Colonic mucosa (tissue), 4 donors: ENCODE results near the gene ARHGEF16. TPM values are rescaled to one million over a fixed set of nuclear protein-coding genes. Genes with fewer than 3 reads are reported as not detected.
A peak's percentile ranks its signal among the peaks of the same experiment; 100 is the strongest.

ENCODE experiments used
- DNase-seq: peaks from one replicate; pipeline ENCODE4 v3.0.0-alpha.2; 2020
- H3K27ac ChIP-seq: fragments of 200-600 bp; one replicate; pipeline ENCODE4 v1.8.0; 2021
- H3K27me3 ChIP-seq: fragments of 200-600 bp; one replicate; pipeline ENCODE4 v1.8.0; 2021
- H3K36me3 ChIP-seq: fragments of 200-600 bp; one replicate; pipeline ENCODE4 v1.8.0; 2021
- H3K4me1 ChIP-seq: fragments of 200-600 bp; one replicate; pipeline ENCODE4 v1.8.0; 2021; ENCODE audit warnings: mild to moderate bottlenecking
- H3K4me3 ChIP-seq: fragments of 200-600 bp; one replicate; pipeline ENCODE4 v1.8.0; 2021
- H3K9ac ChIP-seq, 2 donors: one replicate each; pipeline ENCODE4 v1.7.0; 2013; ENCODE audit warnings: control low read depth in 2 of 2, low read depth in 2 of 2, low read length in 2 of 2
- H3K9me3 ChIP-seq: fragments of 200-600 bp; one replicate; pipeline ENCODE4 v1.8.0; 2021
- intact Hi-C: fragments of 100-400 bp; cut with DNase I; formaldehyde crosslinking; loops from one replicate; pipeline ENCODE4 v1.14.1; 2022
- total RNA-seq, 2 donors: library from RNA; stranded (reverse); fragmentation: NEBNext Ultra II Directional in 1 of 2; extraction: Animal tissue kit (Norgen Biotek cat#: 25700) in 1 of 2; gene quantifications; one replicate each; pipeline ENCODE4 v1.2.1, GENCODE V29; 2021
- TF ChIP-seq, protein P1 (sequence below): fragments of 200-600 bp; IDR thresholded peaks from one replicate; pipeline ENCODE4 v1.8.0; 2022; ENCODE audit warnings: antibody characterized with exemption, mild to moderate bottlenecking
- donor health status: healthy.
- donor health status: DM: no; HTN: no; CAD: no.
- donor health status: DM: no; HTN: no; CAD: no.

The ARHGEF16 gene
- total RNA-seq, 2 donors from 2014 or later: 77.3 to 90.2 TPM

DNA sequence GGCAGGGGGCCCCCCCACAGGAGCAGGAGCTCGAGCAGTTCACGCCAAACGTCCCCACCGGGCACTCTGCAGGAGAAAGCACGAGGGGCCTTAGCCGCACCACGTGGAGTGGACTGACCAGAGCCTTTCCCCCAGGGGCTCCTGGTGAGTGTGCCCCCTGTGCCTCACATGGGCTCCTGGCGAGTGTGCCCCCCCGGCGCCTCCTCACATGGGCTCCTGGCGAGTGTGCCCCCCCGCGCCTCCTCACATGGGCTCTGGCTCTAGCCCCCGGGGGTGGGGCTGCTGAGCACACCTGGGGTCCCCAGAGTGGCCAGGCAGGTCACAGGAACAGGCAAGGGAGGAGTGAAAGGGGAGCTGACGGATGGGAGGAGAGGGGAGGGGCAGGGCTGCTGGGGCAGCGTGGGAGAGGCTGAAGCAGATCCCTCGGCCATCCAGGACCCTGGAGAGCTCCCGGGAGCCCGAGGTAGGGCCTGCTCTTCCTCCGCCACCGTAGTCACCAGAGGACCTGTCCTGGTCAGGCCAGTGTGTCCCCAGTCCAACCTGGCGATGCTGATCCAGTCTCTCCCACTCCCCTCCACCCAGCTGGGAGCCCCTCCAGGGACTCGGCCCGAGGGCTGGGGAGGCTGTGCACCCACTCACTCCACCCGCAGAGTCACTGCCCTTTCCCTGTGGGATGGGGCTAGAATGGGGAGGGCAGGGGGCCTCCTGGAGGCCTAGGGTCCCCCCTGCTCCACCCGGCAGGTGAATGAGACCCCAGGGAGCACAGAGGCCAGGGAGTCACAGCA, 47.6 kb downstream of the ARHGEF16 start:
- TF ChIP-seq, protein P1, sequence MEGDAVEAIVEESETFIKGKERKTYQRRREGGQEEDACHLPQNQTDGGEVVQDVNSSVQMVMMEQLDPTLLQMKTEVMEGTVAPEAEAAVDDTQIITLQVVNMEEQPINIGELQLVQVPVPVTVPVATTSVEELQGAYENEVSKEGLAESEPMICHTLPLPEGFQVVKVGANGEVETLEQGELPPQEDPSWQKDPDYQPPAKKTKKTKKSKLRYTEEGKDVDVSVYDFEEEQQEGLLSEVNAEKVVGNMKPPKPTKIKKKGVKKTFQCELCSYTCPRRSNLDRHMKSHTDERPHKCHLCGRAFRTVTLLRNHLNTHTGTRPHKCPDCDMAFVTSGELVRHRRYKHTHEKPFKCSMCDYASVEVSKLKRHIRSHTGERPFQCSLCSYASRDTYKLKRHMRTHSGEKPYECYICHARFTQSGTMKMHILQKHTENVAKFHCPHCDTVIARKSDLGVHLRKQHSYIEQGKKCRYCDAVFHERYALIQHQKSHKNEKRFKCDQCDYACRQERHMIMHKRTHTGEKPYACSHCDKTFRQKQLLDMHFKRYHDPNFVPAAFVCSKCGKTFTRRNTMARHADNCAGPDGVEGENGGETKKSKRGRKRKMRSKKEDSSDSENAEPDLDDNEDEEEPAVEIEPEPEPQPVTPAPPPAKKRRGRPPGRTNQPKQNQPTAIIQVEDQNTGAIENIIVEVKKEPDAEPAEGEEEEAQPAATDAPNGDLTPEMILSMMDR: no peak
- Histone ChIP-seq H3K27me3 (no peaks in the 10 kb centered on the region), H3K4me3 (no peak overlapping the region), H3K4me1 (no peaks in the 10 kb centered on the region), H3K27ac (no peak overlapping the region), H3K36me3 (no peaks in the 10 kb centered on the region), H3K9ac (no peak overlapping the region), H3K9me3 (no peaks in the 10 kb centered on the region)
- peak; percentile 70 for DNase-seq
- intact Hi-C loops: no loop called here

DNA sequence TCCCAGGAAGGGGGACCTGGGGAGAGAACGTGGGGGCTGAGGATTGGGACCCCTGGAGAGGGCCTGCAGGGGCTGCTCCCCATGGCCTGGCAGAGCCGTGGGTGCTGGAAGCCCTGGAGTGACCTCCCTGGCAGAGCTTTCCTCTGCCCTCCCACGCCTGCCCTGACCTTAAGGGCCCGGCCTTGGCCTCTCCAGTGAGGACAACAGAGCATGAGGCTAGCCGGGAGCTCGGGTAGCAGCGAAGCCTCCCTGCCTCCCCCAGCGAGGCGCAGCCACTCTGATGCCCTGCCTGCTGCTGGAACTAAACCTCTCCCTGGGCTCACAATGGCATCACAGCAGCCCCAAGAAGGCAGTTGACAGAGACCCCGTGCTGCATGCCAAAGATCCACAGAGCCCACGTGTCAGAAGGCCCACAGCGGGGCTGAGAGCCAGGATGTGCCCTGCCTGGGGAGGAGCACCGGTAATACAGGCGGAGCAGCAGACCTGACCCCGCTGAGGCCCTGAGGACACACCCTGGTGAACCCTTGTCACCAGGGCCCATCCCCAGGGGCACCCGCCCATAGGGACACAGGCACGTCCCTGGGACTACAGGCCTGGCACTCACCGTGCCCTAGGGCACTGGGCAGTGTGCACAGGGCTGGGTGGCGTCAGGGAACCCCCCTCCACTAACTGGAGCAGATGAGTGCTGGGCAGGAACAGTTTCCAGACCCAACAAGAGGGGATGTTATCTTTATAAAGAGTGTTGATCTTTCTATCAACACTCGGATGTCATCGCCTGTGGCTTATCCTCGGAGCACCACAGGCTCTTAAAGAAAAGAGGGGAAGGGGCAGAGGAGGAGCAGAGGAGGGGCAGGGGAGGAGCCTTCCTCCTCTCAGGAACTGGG, 48.4 kb downstream of the ARHGEF16 start:
- Histone ChIP-seq H3K36me3 (no peaks in the 10 kb centered on the region), H3K9me3 (no peaks in the 10 kb centered on the region), H3K9ac (no peak overlapping the region), H3K27me3 (no peaks in the 10 kb centered on the region), H3K27ac (no peak overlapping the region), H3K4me3 (no peak overlapping the region), H3K4me1 (no peaks in the 10 kb centered on the region)
- intact Hi-C loops: no loop called here
- no peak for DNase-seq
- TF ChIP-seq, protein P1: no peak

DNA sequence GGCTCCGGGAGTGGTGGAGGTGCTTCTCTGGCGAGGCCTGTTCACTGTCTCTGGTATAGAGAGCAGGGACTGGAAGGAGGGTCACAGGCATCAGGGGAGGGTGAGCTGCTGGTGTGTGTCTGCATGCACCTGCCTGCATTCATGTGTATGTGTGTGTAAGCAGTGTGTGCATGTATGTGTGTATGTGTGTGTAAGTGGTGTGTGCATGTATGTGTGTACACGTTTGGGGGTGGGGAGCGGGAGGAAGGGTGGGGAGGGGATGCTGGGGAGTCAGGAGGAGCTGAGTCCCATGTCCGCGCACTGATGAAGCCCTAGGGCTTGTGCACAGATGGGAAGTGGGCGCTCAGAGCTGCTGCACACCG, 49.0 kb downstream of the ARHGEF16 start:
- intact Hi-C loops: no loop called here
- Histone ChIP-seq H3K27me3 (no peaks in the 10 kb centered on the region), H3K4me3 (no peak overlapping the region), H3K4me1 (no peaks in the 10 kb centered on the region), H3K9ac (no peak overlapping the region), H3K36me3 (no peaks in the 10 kb centered on the region), H3K27ac (no peak overlapping the region), H3K9me3 (no peaks in the 10 kb centered on the region)
- TF ChIP-seq, protein P1: no peak
- no peak for DNase-seq

DNA sequence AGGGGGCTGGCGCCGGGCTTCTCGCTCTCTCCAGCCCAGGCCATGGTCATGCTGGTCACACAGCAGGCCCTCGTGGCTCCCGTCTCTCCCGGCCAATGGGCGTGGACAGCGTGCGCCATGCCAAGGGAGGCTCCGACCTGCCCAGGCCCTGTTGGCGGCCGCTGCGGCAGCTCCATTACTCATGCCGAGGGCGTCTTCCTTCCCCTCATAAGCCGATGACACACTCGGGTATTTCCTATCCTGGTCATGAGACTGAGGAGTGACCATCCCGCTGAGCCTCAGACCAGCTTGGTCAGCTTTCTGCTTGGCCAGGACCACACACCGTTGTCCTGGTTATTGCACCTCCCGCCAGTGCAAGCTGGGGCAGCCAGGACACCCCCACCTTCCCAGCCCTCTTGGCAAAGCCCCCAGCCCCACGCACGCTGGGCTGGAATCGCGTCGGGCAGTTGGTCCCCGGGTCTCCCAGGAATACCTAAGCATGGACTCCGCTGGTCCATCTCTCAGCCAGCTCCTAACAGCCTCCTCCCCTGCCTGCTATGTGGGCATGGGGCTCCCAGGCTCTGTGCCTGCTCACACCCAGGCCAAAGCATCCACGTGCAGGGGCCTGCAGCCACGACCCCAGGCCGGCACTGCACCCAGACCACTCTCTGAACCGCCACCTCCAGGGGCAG, 49.8 kb downstream of the ARHGEF16 start:
- Histone ChIP-seq H3K4me3 (no peak overlapping the region), H3K9ac (no peak overlapping the region), H3K36me3 (no peaks in the 10 kb centered on the region), H3K9me3 (no peaks in the 10 kb centered on the region), H3K27ac (no peak overlapping the region), H3K4me1 (no peaks in the 10 kb centered on the region), H3K27me3 (no peaks in the 10 kb centered on the region)
- no peak for DNase-seq
- TF ChIP-seq, protein P1: no peak
- intact Hi-C loops: no loop called here

DNA sequence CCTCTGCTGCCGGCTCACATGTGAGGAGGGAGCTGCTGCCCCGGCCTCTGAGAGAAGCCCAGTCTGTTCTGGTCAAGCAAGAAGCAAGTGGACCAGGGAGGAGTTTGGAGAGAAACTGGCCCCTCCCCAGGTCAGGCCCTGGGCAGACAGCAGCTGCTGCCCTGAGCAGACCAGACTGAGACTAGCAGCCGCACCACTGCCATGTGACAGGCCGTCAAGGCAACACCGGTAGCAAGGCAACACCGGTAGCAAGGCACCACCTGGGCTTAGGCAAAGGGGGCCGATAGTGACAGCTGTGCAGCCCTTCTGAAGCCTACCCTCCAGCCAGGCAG, 50.3 kb downstream of the ARHGEF16 start:
- Histone ChIP-seq H3K27ac (no peak overlapping the region), H3K4me1 (no peaks in the 10 kb centered on the region), H3K4me3 (no peak overlapping the region), H3K36me3 (no peaks in the 10 kb centered on the region), H3K27me3 (no peaks in the 10 kb centered on the region), H3K9me3 (no peaks in the 10 kb centered on the region), H3K9ac (no peak overlapping the region)
- intact Hi-C loops: no loop called here
- TF ChIP-seq, protein P1: no peak
- DNase-seq: no peak
